ENCODE results near the gene ILF3. TPM values are rescaled to one million over a fixed set of nuclear protein-coding genes. Genes with fewer than 3 reads are reported as not detected.

The ILF3 gene
- total RNA-seq, 1 experiment from 2014 or later, result 365 TPM

DNA sequence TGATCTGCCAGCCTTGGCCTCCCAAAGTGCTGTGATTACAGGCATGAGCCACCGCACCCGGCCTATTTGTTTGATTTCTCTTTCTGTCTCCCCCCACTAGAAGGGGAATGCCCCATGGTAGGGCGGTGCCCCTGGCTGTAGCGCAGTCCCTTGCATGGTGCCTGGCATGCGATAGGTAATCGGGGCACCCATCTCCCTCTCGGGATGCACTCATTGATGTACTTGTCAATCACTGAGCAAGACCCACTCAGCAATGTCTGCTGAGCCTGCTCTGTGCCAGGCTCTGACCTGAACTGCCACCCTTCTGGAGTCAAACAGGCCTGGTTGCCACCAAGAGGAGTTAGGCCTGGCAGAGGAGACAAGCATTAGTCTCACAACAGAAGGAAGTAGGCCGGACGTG, 83.6 kb downstream of the ILF3 start:
- BruUV-seq (replicated peaks), result no TSS peak
- POLR2A ChIA-PET, result no interaction called here
- Histone ChIP-seq H3K36me3 (ENCODE audit: control insufficient read depth, insufficient read depth, low read length) (no peaks in the 10 kb centered on the region), H3K9me3 (ENCODE audit: control insufficient read depth, insufficient read depth, low read depth, low read length) (no peaks in the 10 kb centered on the region), H3K27me3 (ENCODE audit: control insufficient read depth, insufficient read depth, low read length) (no peaks in the 10 kb centered on the region), H3K4me1 (ENCODE audit: control insufficient read depth, insufficient read depth, low read length) (no peaks in the 10 kb centered on the region; the same call in 1 of the 2 replicates), H3K27ac (ENCODE audit: low read length) (no peak overlapping the region), H3K4me3 (ENCODE audit: low read depth in 2 of 2, low read length in 2 of 2) (no peak overlapping the region)
- no peak for DNase-seq (ENCODE audit: low read depth, low spot score)
- CTCF ChIA-PET, result no interaction called here
- ATAC-seq, result no peak; the same call in 1 of the 2 replicates
- intact Hi-C loops (cut with micrococcal nuclease; ENCODE audit: unreplicated experiment), result no loop called here
- in situ Hi-C loops (cut with HindIII; ENCODE audit: low pct_unique_long_range_greater_than_20kb, low sequenced_read_pairs), result no loop called here
- TF ChIP-seq, protein P1, sequence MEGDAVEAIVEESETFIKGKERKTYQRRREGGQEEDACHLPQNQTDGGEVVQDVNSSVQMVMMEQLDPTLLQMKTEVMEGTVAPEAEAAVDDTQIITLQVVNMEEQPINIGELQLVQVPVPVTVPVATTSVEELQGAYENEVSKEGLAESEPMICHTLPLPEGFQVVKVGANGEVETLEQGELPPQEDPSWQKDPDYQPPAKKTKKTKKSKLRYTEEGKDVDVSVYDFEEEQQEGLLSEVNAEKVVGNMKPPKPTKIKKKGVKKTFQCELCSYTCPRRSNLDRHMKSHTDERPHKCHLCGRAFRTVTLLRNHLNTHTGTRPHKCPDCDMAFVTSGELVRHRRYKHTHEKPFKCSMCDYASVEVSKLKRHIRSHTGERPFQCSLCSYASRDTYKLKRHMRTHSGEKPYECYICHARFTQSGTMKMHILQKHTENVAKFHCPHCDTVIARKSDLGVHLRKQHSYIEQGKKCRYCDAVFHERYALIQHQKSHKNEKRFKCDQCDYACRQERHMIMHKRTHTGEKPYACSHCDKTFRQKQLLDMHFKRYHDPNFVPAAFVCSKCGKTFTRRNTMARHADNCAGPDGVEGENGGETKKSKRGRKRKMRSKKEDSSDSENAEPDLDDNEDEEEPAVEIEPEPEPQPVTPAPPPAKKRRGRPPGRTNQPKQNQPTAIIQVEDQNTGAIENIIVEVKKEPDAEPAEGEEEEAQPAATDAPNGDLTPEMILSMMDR (IDR thresholded peaks at IDR 0.05), result no peak
- TF ChIP-seq SIN3A (IDR thresholded peaks at IDR 0.05; ENCODE audit: borderline replicate concordance, insufficient read depth, low read depth, low read length) (no peak), TCF7L2 (IDR thresholded peaks at IDR 0.05; ENCODE audit: low read depth, low read length) (no peak), POLR2AphosphoS5 (IDR thresholded peaks at IDR 0.05; ENCODE audit: low read depth, low read length) (no peak)
- TF ChIP-seq, protein P2, sequence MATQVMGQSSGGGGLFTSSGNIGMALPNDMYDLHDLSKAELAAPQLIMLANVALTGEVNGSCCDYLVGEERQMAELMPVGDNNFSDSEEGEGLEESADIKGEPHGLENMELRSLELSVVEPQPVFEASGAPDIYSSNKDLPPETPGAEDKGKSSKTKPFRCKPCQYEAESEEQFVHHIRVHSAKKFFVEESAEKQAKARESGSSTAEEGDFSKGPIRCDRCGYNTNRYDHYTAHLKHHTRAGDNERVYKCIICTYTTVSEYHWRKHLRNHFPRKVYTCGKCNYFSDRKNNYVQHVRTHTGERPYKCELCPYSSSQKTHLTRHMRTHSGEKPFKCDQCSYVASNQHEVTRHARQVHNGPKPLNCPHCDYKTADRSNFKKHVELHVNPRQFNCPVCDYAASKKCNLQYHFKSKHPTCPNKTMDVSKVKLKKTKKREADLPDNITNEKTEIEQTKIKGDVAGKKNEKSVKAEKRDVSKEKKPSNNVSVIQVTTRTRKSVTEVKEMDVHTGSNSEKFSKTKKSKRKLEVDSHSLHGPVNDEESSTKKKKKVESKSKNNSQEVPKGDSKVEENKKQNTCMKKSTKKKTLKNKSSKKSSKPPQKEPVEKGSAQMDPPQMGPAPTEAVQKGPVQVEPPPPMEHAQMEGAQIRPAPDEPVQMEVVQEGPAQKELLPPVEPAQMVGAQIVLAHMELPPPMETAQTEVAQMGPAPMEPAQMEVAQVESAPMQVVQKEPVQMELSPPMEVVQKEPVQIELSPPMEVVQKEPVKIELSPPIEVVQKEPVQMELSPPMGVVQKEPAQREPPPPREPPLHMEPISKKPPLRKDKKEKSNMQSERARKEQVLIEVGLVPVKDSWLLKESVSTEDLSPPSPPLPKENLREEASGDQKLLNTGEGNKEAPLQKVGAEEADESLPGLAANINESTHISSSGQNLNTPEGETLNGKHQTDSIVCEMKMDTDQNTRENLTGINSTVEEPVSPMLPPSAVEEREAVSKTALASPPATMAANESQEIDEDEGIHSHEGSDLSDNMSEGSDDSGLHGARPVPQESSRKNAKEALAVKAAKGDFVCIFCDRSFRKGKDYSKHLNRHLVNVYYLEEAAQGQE (IDR thresholded peaks at IDR 0.05; ENCODE audit: insufficient read depth in 1 of 2, low read depth in 2 of 2, low read length in 1 of 2), result no peak

- ChIA-PET POLR2A (no interaction called here), CTCF (no interaction called here)
Measured at GRCh38 chr19:10740798-10741197, 86.7 kb downstream of the ILF3 start.

More at GRCh38 chr19:10740798-10741197, 86.7 kb downstream of the ILF3 start:
- Histone ChIP-seq H3K9me3 (ENCODE audit: control insufficient read depth, insufficient read depth, low read depth, low read length) (no peaks in the 10 kb centered on the region), H3K36me3 (ENCODE audit: control insufficient read depth, insufficient read depth, low read length) (no peaks in the 10 kb centered on the region), H3K27me3 (ENCODE audit: control insufficient read depth, insufficient read depth, low read length) (no peaks in the 10 kb centered on the region), H3K27ac (ENCODE audit: low read length) (no peak overlapping the region), H3K4me1 (ENCODE audit: control insufficient read depth, insufficient read depth, low read length) (peaks cover 11% of the 10 kb centered on the region), H3K4me3 (ENCODE audit: low read depth in 2 of 2, low read length in 2 of 2) (no peak overlapping the region)
- no TSS peak for BruUV-seq (replicated peaks)
- in situ Hi-C loops (cut with HindIII; ENCODE audit: low pct_unique_long_range_greater_than_20kb, low sequenced_read_pairs), result no loop called here
- no peak for ATAC-seq
- no peak for DNase-seq (ENCODE audit: low read depth, low spot score)
- intact Hi-C loops (cut with micrococcal nuclease; ENCODE audit: unreplicated experiment), result no loop called here
- no peak for TF ChIP-seq TCF7L2 (IDR thresholded peaks at IDR 0.05; ENCODE audit: low read depth, low read length)
- TF ChIP-seq, protein P2 (IDR thresholded peaks at IDR 0.05; ENCODE audit: insufficient read depth in 1 of 2, low read depth in 2 of 2, low read length in 1 of 2), result no peak
- TF ChIP-seq, protein P1 (IDR thresholded peaks at IDR 0.05), result no peak
- no peak for TF ChIP-seq POLR2AphosphoS5 (IDR thresholded peaks at IDR 0.05; ENCODE audit: low read depth, low read length)

Small RNA genes within 50 kb of the gene (microRNA-seq; reads per million reads assigned to microRNA genes)
- not detected for gene MIR638 (ENCODE audit: unreplicated experiment)

Other genes starting within 250 kb of the ILF3 start
- gene PDE4A, start 233.8 kb upstream of the ILF3 start, total RNA-seq (2021; ENCODE audit: unreplicated experiment), result 25.8 TPM
- 102 TPM for gene KEAP1, start 151.0 kb upstream of the ILF3 start, total RNA-seq (2021; ENCODE audit: unreplicated experiment)
- gene S1PR5, start 136.9 kb upstream of the ILF3 start, total RNA-seq (2021; ENCODE audit: unreplicated experiment), result 3.4 TPM
- gene ATG4D, start 110.4 kb upstream of the ILF3 start, total RNA-seq (2021; ENCODE audit: unreplicated experiment), result 28.0 TPM
- 34.5 TPM for gene KRI1, start 88.3 kb upstream of the ILF3 start, total RNA-seq (2021; ENCODE audit: unreplicated experiment)
- 7.3 TPM for gene CDKN2D, start 85.4 kb upstream of the ILF3 start, total RNA-seq (2021; ENCODE audit: unreplicated experiment)
- gene AP1M2, start 67.0 kb upstream of the ILF3 start, total RNA-seq (2021; ENCODE audit: unreplicated experiment), result 10.1 TPM
- 31.5 TPM for gene SLC44A2, start 28.8 kb upstream of the ILF3 start, total RNA-seq (2021; ENCODE audit: unreplicated experiment)
- 69.9 TPM for gene QTRT1, start 47.1 kb downstream of the ILF3 start, total RNA-seq (2021; ENCODE audit: unreplicated experiment)
- 125 TPM for gene DNM2, start 63.7 kb downstream of the ILF3 start, total RNA-seq (2021; ENCODE audit: unreplicated experiment)
- 30.3 TPM for gene TMED1, start 181.9 kb downstream of the ILF3 start, total RNA-seq (2021; ENCODE audit: unreplicated experiment)
- gene C19orf38, start 194.1 kb downstream of the ILF3 start, total RNA-seq (2021; ENCODE audit: unreplicated experiment), result not detected
- 44.9 TPM for gene CARM1, start 217.2 kb downstream of the ILF3 start, total RNA-seq (2021; ENCODE audit: unreplicated experiment)